PFSK-1 (cell line): Measurements from ENCODE around the gene SIM1.

Experiments used
- POLR2AphosphoS5 ChIP-seq: IDR thresholded peaks from 2 replicates; pipeline ENCODE4 v1.6.1; 2012; ENCODE audit warnings: low read depth, mild to moderate bottlenecking, control low read depth, low read length, moderate library complexity
- TF ChIP-seq, protein P1 (sequence below), 2 experiments: IDR thresholded peaks; 2 replicates each; pipeline versions ENCODE4 v1.6.1 to v1.8.0; 2011 to 2012; ENCODE audit warnings: low read depth in 2 of 2, low read length in 2 of 2, control low read depth in 1 of 2, inconsistent platforms in 1 of 2, mild to moderate bottlenecking in 1 of 2, moderate library complexity in 1 of 2; ENCODE audit not compliant: insufficient read depth in 1 of 2

GRCh38 chr6:100509101-100509500 is 44.4 kb upstream of the SIM1 start:
- no peak for TF ChIP-seq POLR2AphosphoS5
- TF ChIP-seq, protein P1, sequence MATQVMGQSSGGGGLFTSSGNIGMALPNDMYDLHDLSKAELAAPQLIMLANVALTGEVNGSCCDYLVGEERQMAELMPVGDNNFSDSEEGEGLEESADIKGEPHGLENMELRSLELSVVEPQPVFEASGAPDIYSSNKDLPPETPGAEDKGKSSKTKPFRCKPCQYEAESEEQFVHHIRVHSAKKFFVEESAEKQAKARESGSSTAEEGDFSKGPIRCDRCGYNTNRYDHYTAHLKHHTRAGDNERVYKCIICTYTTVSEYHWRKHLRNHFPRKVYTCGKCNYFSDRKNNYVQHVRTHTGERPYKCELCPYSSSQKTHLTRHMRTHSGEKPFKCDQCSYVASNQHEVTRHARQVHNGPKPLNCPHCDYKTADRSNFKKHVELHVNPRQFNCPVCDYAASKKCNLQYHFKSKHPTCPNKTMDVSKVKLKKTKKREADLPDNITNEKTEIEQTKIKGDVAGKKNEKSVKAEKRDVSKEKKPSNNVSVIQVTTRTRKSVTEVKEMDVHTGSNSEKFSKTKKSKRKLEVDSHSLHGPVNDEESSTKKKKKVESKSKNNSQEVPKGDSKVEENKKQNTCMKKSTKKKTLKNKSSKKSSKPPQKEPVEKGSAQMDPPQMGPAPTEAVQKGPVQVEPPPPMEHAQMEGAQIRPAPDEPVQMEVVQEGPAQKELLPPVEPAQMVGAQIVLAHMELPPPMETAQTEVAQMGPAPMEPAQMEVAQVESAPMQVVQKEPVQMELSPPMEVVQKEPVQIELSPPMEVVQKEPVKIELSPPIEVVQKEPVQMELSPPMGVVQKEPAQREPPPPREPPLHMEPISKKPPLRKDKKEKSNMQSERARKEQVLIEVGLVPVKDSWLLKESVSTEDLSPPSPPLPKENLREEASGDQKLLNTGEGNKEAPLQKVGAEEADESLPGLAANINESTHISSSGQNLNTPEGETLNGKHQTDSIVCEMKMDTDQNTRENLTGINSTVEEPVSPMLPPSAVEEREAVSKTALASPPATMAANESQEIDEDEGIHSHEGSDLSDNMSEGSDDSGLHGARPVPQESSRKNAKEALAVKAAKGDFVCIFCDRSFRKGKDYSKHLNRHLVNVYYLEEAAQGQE (IDR thresholded peaks at IDR 0.05; ENCODE audit: insufficient read depth in 1 of 2, low read depth in 2 of 2, low read length in 2 of 2) = no peak
